WTC11 (cell line): ENCODE measurements around the gene AFAP1L1. TPM values are rescaled to one million over a fixed set of nuclear protein-coding genes. Genes with fewer than 3 reads are reported as not detected.

ENCODE experiments used
- ATAC-seq: fragments of 200-7000 bp; cut with Tn5 transposase; 2 replicates; pipeline ENCODE4 v1.10.0; 2021; ENCODE audit warnings: mild to moderate bottlenecking, moderate library complexity
- CTCF ChIA-PET: fragments of 300-600 bp; sonication (Branson Sonifier 250); formaldehyde crosslinking; loops from one replicate; lab custom pipeline; 2021; ENCODE audit warnings: antibody characterized with exemption; lab: Charles Lee
- POLR2A ChIA-PET: fragments of 350-600 bp; sonication (Branson Sonifier 250); formaldehyde crosslinking; loops from one replicate; lab custom pipeline; 2021; ENCODE audit warnings: antibody characterized with exemption; lab: Charles Lee
- DNase-seq: peaks from one replicate; pipeline ENCODE4 v3.0.0; 2021; ENCODE audit warnings: low spot score
- H3K27ac Mint-ChIP-seq: 2 replicates; pipeline ENCODE4 v1.8.0; 2021; ENCODE audit warnings: mixed read lengths
- H3K27me3 Mint-ChIP-seq: 2 replicates; pipeline ENCODE4 v1.8.0; 2021; ENCODE audit warnings: low read depth, mild to moderate bottlenecking, moderate library complexity, mixed read lengths
- H3K36me3 Mint-ChIP-seq: 2 replicates; pipeline ENCODE4 v1.8.0; 2021; ENCODE audit warnings: mixed read lengths
- H3K4me1 Mint-ChIP-seq: 2 replicates; pipeline ENCODE4 v1.8.0; 2022; ENCODE audit warnings: mixed read lengths
- H3K4me3 Mint-ChIP-seq: 2 replicates; pipeline ENCODE4 v1.8.0; 2021; ENCODE audit warnings: mild to moderate bottlenecking, moderate library complexity, mixed read lengths
- H3K9me3 Mint-ChIP-seq: 2 replicates; pipeline ENCODE4 v1.8.0; 2021; ENCODE audit warnings: mixed read lengths
- AR ChIP-seq: fragments of 250-450 bp; sonication (Bioruptor Pico); IDR thresholded peaks from 2 replicates; pipeline ENCODE4 v1.9.0; 2021; ENCODE audit warnings: mild to moderate bottlenecking
- CDX4 ChIP-seq: fragments of 250-450 bp; sonication (Bioruptor Pico); IDR thresholded peaks from 2 replicates; pipeline ENCODE4 v1.9.0; 2021; ENCODE audit warnings: moderate library complexity, mild to moderate bottlenecking, inconsistent platforms, borderline replicate concordance
- CREB1 ChIP-seq: sonication (generic); formaldehyde crosslinking; IDR thresholded peaks from 2 replicates; pipeline ENCODE4 v1.8.0; 2023; ENCODE audit warnings: mild to moderate bottlenecking, missing genetic modification reagents
- CTCF ChIP-seq: fragments of 200-600 bp; IDR thresholded peaks from 2 replicates; pipeline ENCODE4 v1.8.0; 2022; ENCODE audit warnings: antibody characterized with exemption
- E2F1 ChIP-seq: sonication (generic); formaldehyde crosslinking; IDR thresholded peaks from 2 replicates; pipeline ENCODE4 v1.8.0; 2022; ENCODE audit warnings: mild to moderate bottlenecking, missing genetic modification reagents
- ERG ChIP-seq: fragments of 250-450 bp; sonication (Bioruptor Pico); IDR thresholded peaks from 2 replicates; pipeline ENCODE4 v1.8.0; 2021; ENCODE audit warnings: mild to moderate bottlenecking
- ETV6 ChIP-seq: sonication (generic); formaldehyde crosslinking; IDR thresholded peaks from 2 replicates; pipeline ENCODE4 v1.8.1; 2022; ENCODE audit warnings: mild to moderate bottlenecking, missing genetic modification reagents
- FOXK1 ChIP-seq: sonication (generic); formaldehyde crosslinking; IDR thresholded peaks from 2 replicates; pipeline ENCODE4 v1.8.0; 2022; ENCODE audit warnings: mild to moderate bottlenecking, moderate library complexity, missing genetic modification reagents
- GABPB1 ChIP-seq: sonication (generic); formaldehyde crosslinking; IDR thresholded peaks from 2 replicates; pipeline ENCODE4 v1.8.1; 2023; ENCODE audit warnings: mild to moderate bottlenecking, missing genetic modification reagents
- HMGA2 ChIP-seq: fragments of 250-450 bp; sonication (Bioruptor Pico); IDR thresholded peaks from 2 replicates; pipeline ENCODE4 v1.4.0; 2021; ENCODE audit warnings: mild to moderate bottlenecking, moderate library complexity
- IRF1 ChIP-seq: sonication (generic); formaldehyde crosslinking; IDR thresholded peaks from 2 replicates; pipeline ENCODE4 v1.8.0; 2023; ENCODE audit warnings: missing genetic modification reagents
- JUN ChIP-seq: sonication (generic); formaldehyde crosslinking; IDR thresholded peaks from 2 replicates; pipeline ENCODE4 v1.8.0; 2023; ENCODE audit warnings: mild to moderate bottlenecking, missing genetic modification reagents
- KAT7 ChIP-seq: sonication (generic); formaldehyde crosslinking; IDR thresholded peaks from 2 replicates; pipeline ENCODE4 v1.8.1; 2023; ENCODE audit warnings: missing genetic modification reagents, mild to moderate bottlenecking, borderline replicate concordance
- MAX ChIP-seq: sonication (generic); formaldehyde crosslinking; IDR thresholded peaks from 2 replicates; pipeline ENCODE4 v1.8.0; 2022; ENCODE audit warnings: mild to moderate bottlenecking, missing genetic modification reagents
- PRDM15 ChIP-seq: sonication (generic); formaldehyde crosslinking; IDR thresholded peaks from 2 replicates; pipeline ENCODE4 v1.8.0; 2022; ENCODE audit warnings: missing genetic modification reagents
- TP53 ChIP-seq: sonication (generic); formaldehyde crosslinking; IDR thresholded peaks from 2 replicates; pipeline ENCODE4 v1.8.1; 2023; ENCODE audit warnings: mild to moderate bottlenecking, missing genetic modification reagents
- ZNF121 ChIP-seq: sonication (generic); formaldehyde crosslinking; IDR thresholded peaks from 2 replicates; pipeline ENCODE4 v1.8.0; 2023; ENCODE audit warnings: missing genetic modification reagents
- ZNF138 ChIP-seq: sonication (generic); formaldehyde crosslinking; conservative IDR thresholded peaks from 2 replicates; pipeline ENCODE4 v1.8.1; 2022; ENCODE audit warnings: mild to moderate bottlenecking, moderate library complexity, missing genetic modification reagents
- total RNA-seq: library from RNA; stranded (reverse); gene quantifications from 3 replicates; pipeline ENCODE4 v1.2.3, GENCODE V29; 2021

The AFAP1L1 gene
- total RNA-seq, 1 experiment from 2014 or later = 8.4 TPM

- no peak for TF ChIP-seq E2F1
- no peak for TF ChIP-seq HMGA2
- TF ChIP-seq PRDM15 (CRISPR knock-in tag) = no peak
- peak; percentile 89; the same call in 1 of the 2 replicates for TF ChIP-seq FOXK1
- TF ChIP-seq ETV6 (CRISPR knock-in tag) = peak; percentile 97
- TF ChIP-seq MAX (CRISPR knock-in tag) = peak; percentile 94
- TF ChIP-seq, all 79 proteins: peak for 23
Measured at GRCh38 chr5:149345147-149345891, 73.7 kb downstream of the AFAP1L1 start, which contains the start of gene GRPEL2 (continued).

GRCh38 chr5:149345892-149346222 is 74.2 kb downstream of the AFAP1L1 start:
- Mint-ChIP-seq H3K4me3 (peak overlapping the region; percentile 89), H3K27ac (peak overlapping the region; percentile 77), H3K4me1 (peaks cover 20% of the 10 kb centered on the region), H3K9me3 (no peaks in the 10 kb centered on the region), H3K27me3 (peaks cover 13% of the 10 kb centered on the region)
- peak; percentile 10 for ATAC-seq
- ChIA-PET POLR2A (interaction anchor here (0.6 to 1.5 kb wide), 2 partner anchors 12 to 215 kb away, joined by 5 to 16 read pairs; partner anchors contain the start of gene PCYOX1L), CTCF (interaction anchor here (1.0 to 3.0 kb wide), 10 partner anchors 9 to 206 kb away, joined by 3 to 15 read pairs (median 4); partner anchors contain the start of genes ABLIM3 and PCYOX1L)
- no peak for TF ChIP-seq FOXK1
- peak; percentile 71; the same call in 1 of the 2 replicates for TF ChIP-seq GABPB1 (CRISPR knock-in tag)
- TF ChIP-seq CDX4 (CRISPR knock-in tag) = no peak
- TF ChIP-seq ZNF121 (CRISPR knock-in tag) = no peak
- no peak for TF ChIP-seq CTCF
- TF ChIP-seq, all 79 proteins: peak for 1
- H3K36me3 Mint-ChIP-seq = peaks cover 40% of the 10 kb centered on the region
- DNase-seq = no peak

- Mint-ChIP-seq H3K27me3 (peaks cover 3% of the 10 kb centered on the region), H3K27ac (no peak overlapping the region), H3K4me1 (peaks cover 20% of the 10 kb centered on the region), H3K36me3 (peaks cover 64% of the 10 kb centered on the region), H3K9me3 (no peaks in the 10 kb centered on the region), H3K4me3 (no peak overlapping the region)
- ChIA-PET CTCF (no interaction called here), POLR2A (no interaction called here)
- ATAC-seq (no peak), DNase-seq (no peak)
- TF ChIP-seq KAT7 (CRISPR knock-in tag) = no peak
- TF ChIP-seq AR (CRISPR knock-in tag) = no peak
- no peak for TF ChIP-seq ZNF138 (CRISPR knock-in tag)
- TF ChIP-seq IRF1 = no peak
- TF ChIP-seq CREB1 (CRISPR knock-in tag) = no peak
- TF ChIP-seq ERG (CRISPR knock-in tag) = no peak
- TF ChIP-seq JUN (CRISPR knock-in tag) = no peak
- TF ChIP-seq FOXK1 = no peak
- no peak for TF ChIP-seq E2F1
- TF ChIP-seq TP53 (CRISPR knock-in tag) = no peak
Measured at GRCh38 chr5:149348518-149348917, 76.9 kb downstream of the AFAP1L1 start.
